Activated naive CD8-positive, alpha-beta T cell treated with anti-CD3 and anti-CD28 coated beads, Interleukin-2, amount 10 ng/mL, durations not matched to agents 7 days and 5 days (primary cell): ENCODE measurements around the gene ZNHIT3. TPM values are rescaled to one million over a fixed set of nuclear protein-coding genes. Genes with fewer than 3 reads are reported as not detected.
A peak's percentile ranks its signal among the peaks of the same experiment; 100 is the strongest.
"Not testable (repeated sequence)": the region's sequence is repeated elsewhere in the genome, so short reads cannot be mapped to it uniquely, and the experiment has no call there.

Experiments
- ATAC-seq: fragments of 150-1000 bp; cut with Tn5 transposase; one replicate; pipeline ENCODE4 v1.10.0; 2021; ENCODE audit warnings: low read depth, moderate library complexity
- POLR2A ChIA-PET: fragments of 350-600 bp; sonication (Branson Sonifier 250); formaldehyde crosslinking; loops from one replicate; lab custom pipeline; 2021; ENCODE audit warnings: antibody characterized with exemption; lab: Charles Lee
- DNase-seq: peaks from one replicate; pipeline ENCODE4 v3.0.0; 2021
- H3K27ac Mint-ChIP-seq: one replicate; pipeline ENCODE4 v1.8.0; 2022; ENCODE audit warnings: mild to moderate bottlenecking, mixed read lengths
- H3K27me3 Mint-ChIP-seq: one replicate; pipeline ENCODE4 v1.8.0; 2022; ENCODE audit warnings: mild to moderate bottlenecking, moderate library complexity, mixed read lengths
- H3K36me3 Mint-ChIP-seq: one replicate; pipeline ENCODE4 v1.8.0; 2021; ENCODE audit warnings: mild to moderate bottlenecking, mixed read lengths
- H3K4me1 Mint-ChIP-seq: one replicate; pipeline ENCODE4 v1.8.0; 2021; ENCODE audit warnings: mixed read lengths
- H3K4me3 Mint-ChIP-seq: one replicate; pipeline ENCODE4 v1.8.0; 2022; ENCODE audit warnings: mild to moderate bottlenecking, moderate library complexity, mixed read lengths
- H3K9me3 Mint-ChIP-seq: one replicate; pipeline ENCODE4 v1.8.0; 2021; ENCODE audit warnings: mixed read lengths
- total RNA-seq, 2 experiments: library from RNA; stranded (reverse); gene quantifications; one replicate each; pipeline ENCODE4 v1.2.3, GENCODE V29; 2021

Gene ZNHIT3
- total RNA-seq, 2 experiments from 2014 or later: 48.4 to 48.8 TPM

DNA sequence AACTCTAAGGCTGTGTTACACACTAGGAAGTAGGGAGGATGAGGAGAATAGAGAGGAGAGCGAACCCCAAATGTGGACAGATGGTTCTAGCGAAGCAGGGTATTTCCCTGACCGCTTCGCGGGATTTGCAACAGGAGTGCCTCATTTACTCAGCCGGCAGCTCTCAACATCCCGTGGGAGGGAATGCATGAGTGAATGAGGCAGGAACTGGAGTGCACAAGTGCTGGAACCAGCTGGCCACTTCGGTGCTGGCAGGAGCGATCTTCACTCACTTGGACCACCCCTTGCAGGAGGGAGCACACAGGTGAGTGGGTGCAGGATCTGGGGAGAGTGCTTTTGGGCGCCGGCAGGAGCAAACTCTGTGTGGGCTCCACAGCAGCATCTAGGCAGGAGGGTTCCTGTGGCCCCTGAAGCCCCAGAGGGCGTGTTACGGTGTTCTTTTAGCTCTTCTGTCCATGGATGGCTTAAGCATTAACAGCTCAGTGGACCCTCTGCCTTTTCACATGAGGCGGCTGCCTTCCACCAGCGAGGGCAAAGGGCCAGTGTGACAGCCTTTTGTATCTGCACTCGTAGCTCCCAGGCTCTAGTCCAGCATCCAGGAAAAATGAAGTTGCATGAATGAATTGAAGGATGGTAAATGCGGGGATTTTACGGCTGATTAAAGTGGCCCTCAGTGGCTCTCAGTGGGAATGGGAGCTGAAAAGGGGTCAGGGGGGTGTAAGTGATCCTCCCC lies 17.4 kb upstream of the ZNHIT3 start:
- no peak for DNase-seq

DNA sequence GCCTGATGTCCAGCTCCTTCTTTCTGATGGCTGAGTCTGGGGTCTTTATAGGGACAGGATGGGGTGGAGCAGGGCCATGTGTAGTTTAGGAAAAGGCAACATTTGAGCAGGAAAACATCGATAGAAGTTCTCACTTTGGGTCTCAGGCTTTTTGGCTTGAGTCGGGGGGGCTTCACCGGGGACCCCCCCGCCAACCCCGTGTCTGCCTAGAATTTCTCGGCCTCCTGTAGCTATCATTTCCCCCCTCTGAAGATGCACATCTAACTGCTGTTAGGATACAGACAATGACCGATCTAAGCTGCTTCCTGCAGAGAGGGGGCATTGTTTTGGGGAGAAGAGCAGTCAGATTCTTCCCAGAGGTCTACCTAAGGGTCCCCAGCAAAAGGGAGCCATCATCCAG lies 16.7 kb upstream of the ZNHIT3 start:
- H3K27me3 Mint-ChIP-seq: peaks cover 41% of the 10 kb centered on the region
- no peaks in the 10 kb centered on the region for H3K9me3 Mint-ChIP-seq
- POLR2A ChIA-PET: no interaction called here
- no peak overlapping the region for H3K4me3 Mint-ChIP-seq
- H3K36me3 Mint-ChIP-seq: no peaks in the 10 kb centered on the region
- no peak for DNase-seq
- no peak overlapping the region for H3K27ac Mint-ChIP-seq
- ATAC-seq: no peak
- H3K4me1 Mint-ChIP-seq: no peaks in the 10 kb centered on the region

More for the DNA sequence above, 17.4 kb upstream of the ZNHIT3 start:
- Mint-ChIP-seq H3K4me3 (no peak overlapping the region), H3K27me3 (peaks cover 38% of the 10 kb centered on the region), H3K9me3 (no peaks in the 10 kb centered on the region), H3K36me3 (no peaks in the 10 kb centered on the region), H3K27ac (no peak overlapping the region), H3K4me1 (no peaks in the 10 kb centered on the region)
- POLR2A ChIA-PET: no interaction called here
- ATAC-seq: no peak

DNA sequence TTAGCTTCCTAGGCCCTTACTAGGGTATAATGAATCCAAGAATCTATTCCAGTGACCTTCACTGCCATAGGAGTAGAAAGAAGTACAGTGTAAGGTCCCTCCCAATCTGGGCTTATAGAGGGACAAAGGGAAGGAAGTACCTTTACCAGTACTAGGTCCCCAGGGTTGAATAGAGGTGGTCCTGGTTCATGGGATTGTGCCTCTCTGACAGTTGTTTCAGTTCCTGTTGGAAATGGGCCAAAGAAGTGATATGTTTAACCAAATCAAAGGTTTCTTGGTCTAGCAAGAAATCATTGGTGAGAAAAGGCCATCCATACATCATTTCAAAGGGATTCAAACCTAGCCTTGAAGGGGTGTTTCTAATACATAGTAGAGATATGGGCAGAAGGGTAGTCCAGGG lies 16.0 kb upstream of the ZNHIT3 start:
- ATAC-seq: no peak
- no peak for DNase-seq
- H3K36me3 Mint-ChIP-seq: no peaks in the 10 kb centered on the region
- H3K4me1 Mint-ChIP-seq: no peaks in the 10 kb centered on the region
- H3K9me3 Mint-ChIP-seq: no peaks in the 10 kb centered on the region
- no peak overlapping the region for H3K4me3 Mint-ChIP-seq
- H3K27me3 Mint-ChIP-seq: peaks cover 38% of the 10 kb centered on the region
- POLR2A ChIA-PET: no interaction called here
- no peak overlapping the region for H3K27ac Mint-ChIP-seq

DNA sequence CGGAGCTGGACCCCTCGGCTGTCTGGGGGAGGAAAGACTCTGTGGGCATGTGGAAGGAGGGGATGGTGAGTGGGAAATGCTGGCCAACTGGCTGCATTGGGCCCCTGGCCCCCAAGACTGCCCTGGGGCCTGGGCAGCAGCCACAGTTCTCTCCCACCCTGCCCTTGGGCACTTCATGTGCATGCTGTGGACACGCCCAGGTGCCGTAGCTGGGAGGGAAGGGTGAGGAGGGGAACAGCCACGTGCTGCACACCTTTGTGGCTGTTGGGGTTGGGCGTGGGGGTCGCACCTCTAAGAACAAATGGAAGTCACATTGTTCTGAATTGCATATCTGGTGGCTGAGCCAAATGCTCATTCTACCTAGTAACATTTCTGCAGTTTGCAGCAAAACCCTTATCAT lies 11.9 kb upstream of the ZNHIT3 start:
- no peak for ATAC-seq
- no peak for DNase-seq

DNA sequence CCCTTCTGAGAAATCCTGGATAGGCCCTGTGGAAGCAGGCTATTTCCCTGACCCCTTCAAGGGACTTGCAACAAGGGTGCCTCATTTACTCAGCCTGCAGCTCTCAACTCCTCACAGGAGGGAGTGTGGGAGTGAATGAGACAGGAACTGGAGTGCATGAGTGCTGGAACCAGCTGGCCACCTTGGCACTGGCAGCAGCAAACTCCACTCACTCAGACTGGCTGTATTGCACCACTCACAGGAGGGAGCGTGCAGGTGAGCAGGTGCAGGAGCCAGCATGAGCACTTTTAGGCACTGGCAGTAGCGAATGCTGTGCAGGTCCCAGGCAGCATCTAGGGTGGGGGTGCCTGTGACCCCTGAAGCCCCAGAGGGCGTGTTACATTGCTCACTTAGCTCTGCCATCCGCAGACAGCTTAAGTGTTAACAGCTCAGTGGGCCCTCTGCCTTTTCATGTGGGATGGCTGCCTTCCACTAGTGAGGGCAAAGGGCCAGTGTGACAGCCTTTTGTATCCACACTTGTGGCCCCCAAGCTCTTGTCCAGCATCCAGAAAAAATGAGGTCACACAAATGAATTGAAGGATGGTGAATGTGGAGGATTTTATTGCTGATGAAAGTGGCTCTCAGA lies 11.0 kb upstream of the ZNHIT3 start:
- Mint-ChIP-seq H3K9me3 (no peaks in the 10 kb centered on the region), H3K27ac (no peak overlapping the region), H3K4me3 (no peak overlapping the region), H3K4me1 (no peaks in the 10 kb centered on the region), H3K36me3 (no peaks in the 10 kb centered on the region), H3K27me3 (peaks cover 37% of the 10 kb centered on the region)
- DNase-seq (no peak), ATAC-seq (no peak)
- POLR2A ChIA-PET: no interaction called here

More for the DNA sequence above, 11.9 kb upstream of the ZNHIT3 start:
- Mint-ChIP-seq H3K9me3 (no peaks in the 10 kb centered on the region), H3K36me3 (no peaks in the 10 kb centered on the region), H3K4me1 (no peaks in the 10 kb centered on the region), H3K27ac (no peak overlapping the region), H3K27me3 (peaks cover 37% of the 10 kb centered on the region), H3K4me3 (no peak overlapping the region)
- POLR2A ChIA-PET: no interaction called here

DNA sequence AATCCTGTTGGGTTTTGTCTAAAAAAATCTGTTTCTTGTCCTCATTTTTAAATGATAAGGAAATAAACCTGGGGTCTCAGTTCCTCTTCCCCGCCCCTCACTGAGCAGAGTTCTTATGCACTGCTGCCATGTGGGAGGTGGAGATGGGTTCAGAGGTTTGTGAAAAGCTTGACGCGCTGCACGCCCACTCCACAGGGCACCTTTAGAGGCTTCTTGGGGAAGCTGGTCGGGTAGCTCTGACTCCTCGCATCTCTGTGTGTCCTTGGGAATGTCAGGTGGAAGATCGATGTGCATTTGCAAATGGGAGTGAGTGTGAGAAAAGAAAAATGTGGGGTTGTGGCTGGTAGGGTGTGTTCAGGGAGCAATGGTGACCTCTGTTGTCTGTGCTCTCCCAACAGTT lies 4.7 kb upstream of the ZNHIT3 start:
- Mint-ChIP-seq H3K27me3 (peaks cover 33% of the 10 kb centered on the region), H3K4me3 (no peak overlapping the region), H3K36me3 (peaks cover 2% of the 10 kb centered on the region), H3K4me1 (peaks cover 14% of the 10 kb centered on the region), H3K9me3 (no peaks in the 10 kb centered on the region), H3K27ac (no peak overlapping the region)
- no peak for ATAC-seq
- POLR2A ChIA-PET: no interaction called here
- no peak for DNase-seq

DNA sequence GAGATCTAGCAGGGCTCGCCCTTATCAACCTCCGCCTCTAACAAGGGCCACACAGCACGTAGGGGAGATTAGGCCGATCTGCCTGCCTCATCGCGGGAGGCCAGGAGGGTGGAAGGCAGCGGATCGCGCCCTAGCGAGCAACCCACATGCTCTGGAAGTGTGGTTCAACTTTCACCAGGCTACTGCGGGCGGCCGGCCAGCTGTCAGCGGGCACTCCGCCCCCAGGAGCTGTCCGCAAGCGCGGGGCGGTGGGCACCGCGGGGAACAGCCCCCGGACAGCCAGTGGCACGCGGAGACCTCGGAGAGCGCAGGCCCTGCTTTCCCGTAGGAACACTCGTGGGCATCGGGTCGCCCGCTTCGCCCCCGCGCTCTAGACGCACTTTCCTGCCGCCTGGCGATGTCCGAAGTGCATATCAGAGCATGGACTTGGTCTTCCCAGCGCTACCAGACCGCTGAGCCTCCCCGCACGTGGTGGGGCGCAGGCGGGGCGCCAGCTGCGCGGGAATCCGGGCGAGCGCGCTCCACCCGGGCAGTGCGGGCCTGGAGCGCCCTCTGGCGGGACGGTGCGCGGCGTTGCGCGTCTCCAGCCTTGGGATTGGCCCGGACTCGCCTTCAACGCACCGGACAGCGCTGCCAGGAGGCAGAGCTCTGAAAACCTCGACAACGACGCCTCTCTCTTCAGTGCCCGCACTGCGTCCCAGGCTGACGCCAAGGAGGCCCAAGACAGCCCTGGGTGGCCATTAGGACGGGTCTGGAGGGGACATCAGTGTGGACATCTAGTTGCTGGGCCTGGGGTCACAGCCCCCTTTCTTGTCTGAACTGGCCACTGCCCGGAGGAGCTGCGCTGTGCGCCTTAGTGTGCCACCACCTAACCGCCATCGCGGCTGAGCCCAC lies 3.6 kb upstream of the ZNHIT3 start:
- H3K27me3 Mint-ChIP-seq: peaks cover 31% of the 10 kb centered on the region
- POLR2A ChIA-PET: no interaction called here
- H3K27ac Mint-ChIP-seq: no peak overlapping the region
- H3K9me3 Mint-ChIP-seq: no peaks in the 10 kb centered on the region
- H3K4me3 Mint-ChIP-seq: peak overlapping the region; percentile 46
- DNase-seq: peak; percentile 94
- H3K4me1 Mint-ChIP-seq: peaks cover 14% of the 10 kb centered on the region
- peaks cover 2% of the 10 kb centered on the region for H3K36me3 Mint-ChIP-seq
- peak; percentile 58 for ATAC-seq

DNA sequence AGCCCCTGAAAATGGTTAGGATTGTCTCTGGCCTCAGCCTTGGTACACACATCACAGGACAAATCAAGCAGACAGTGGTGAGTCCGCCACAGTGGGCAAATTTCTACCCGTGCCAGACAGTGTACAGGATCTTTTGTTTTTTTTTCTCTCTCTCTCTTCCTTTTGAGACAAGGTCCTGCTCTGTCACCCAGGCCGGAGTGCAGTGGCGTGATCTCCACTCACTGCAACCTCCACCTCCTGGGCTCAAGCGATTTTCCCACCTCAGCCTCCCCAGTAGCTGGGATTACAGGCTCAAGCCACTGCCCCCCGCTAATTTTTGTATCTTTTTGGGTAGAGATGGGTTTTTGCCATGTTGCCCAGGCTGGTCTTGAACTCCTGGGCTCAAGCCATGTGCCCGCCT lies 2.5 kb upstream of the ZNHIT3 start:
- DNase-seq, POLR2A ChIA-PET, H3K4me3 Mint-ChIP-seq, H3K27ac Mint-ChIP-seq, H3K9me3 Mint-ChIP-seq, ATAC-seq, H3K36me3 Mint-ChIP-seq: not testable (repeated sequence)
- H3K4me1 Mint-ChIP-seq: peaks cover 17% of the 10 kb centered on the region
- peaks cover 21% of the 10 kb centered on the region for H3K27me3 Mint-ChIP-seq

DNA sequence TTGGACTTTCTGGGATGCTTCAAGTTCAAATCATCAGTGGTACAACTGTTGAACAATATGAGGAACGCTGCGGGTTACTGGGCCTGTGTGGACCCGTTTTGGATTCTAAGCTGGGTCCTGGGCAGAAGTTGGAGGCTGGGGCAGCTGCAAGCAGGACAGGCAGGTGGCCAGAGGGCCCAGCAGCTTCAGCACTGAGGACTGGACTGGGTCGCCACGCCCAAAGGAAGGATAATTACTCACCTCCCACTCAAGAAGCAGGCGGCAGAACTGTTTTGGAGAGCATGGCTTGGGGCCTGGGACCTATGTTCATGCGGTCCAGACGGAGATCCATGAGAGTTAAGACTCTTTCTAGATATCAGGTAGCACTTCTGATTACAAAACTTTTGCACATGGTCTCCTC lies 1.5 kb upstream of the ZNHIT3 start:
- Mint-ChIP-seq H3K9me3 (no peaks in the 10 kb centered on the region), H3K27me3 (peaks cover 17% of the 10 kb centered on the region), H3K4me3 (peak overlapping the region; percentile 44), H3K27ac (peak overlapping the region; percentile 56), H3K4me1 (peaks cover 22% of the 10 kb centered on the region), H3K36me3 (peaks cover 10% of the 10 kb centered on the region)
- ATAC-seq (no peak), DNase-seq (no peak)
- POLR2A ChIA-PET: interaction anchor here (1.2 kb wide), 1 partner anchor 10 kb away, joined by 4 read pairs; no protein-coding TSS in a partner anchor

DNA sequence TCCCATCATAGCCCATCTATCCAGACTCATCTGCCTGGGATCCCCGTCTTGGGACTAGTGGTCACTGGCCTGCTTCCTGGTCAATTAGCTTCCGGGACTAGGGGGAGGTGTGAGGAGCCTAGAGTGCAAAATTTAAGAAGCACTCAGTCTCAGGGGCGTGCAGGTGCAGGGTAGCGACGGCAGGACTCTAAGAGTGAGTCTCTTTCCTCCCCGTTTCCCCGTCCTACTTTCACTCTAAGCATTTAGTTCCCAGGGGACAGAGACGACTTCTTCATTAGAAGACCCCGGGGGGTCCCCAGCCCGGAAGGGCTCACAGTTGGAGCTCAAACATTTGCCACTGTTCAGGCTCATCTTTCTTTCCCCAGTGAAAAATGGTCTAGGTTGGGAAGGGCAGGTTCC lies 677 bp upstream of the ZNHIT3 start:
- H3K27ac Mint-ChIP-seq: peak overlapping the region; percentile 93
- no peak for DNase-seq
- H3K4me3 Mint-ChIP-seq: peak overlapping the region; percentile 91
- peaks cover 26% of the 10 kb centered on the region for H3K4me1 Mint-ChIP-seq
- POLR2A ChIA-PET: interaction anchor here (1.2 to 1.8 kb wide), 3 partner anchors 9 to 116 kb away, joined by 4 to 12 read pairs (median 4); partner anchors contain the start of genes GGNBP2 and MRM1
- peaks cover 14% of the 10 kb centered on the region for H3K27me3 Mint-ChIP-seq
- H3K36me3 Mint-ChIP-seq: peaks cover 14% of the 10 kb centered on the region
- ATAC-seq: no peak
- no peaks in the 10 kb centered on the region for H3K9me3 Mint-ChIP-seq

DNA sequence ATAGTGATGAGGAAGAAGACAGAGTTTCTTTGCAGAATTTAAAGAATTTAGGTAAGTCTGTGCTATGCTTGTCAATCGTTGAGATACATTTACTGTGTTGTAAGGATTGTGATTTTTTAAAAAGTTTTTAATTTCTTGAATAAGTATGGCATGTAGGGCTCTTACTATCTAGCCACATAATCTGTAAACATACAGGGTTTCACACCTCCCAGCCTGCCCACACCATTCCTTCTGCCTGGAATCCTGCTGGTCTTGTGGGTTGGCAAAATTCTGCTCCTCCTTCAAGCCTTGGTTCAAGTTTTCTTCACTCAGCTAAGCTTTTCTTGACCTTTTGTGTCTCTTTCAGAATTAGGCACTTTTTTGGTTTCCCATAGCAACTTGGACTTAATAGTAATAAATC lies 7.5 kb downstream of the ZNHIT3 start:
- no peak overlapping the region for H3K4me3 Mint-ChIP-seq
- no peaks in the 10 kb centered on the region for H3K9me3 Mint-ChIP-seq
- H3K27ac Mint-ChIP-seq: no peak overlapping the region
- no peaks in the 10 kb centered on the region for H3K27me3 Mint-ChIP-seq
- POLR2A ChIA-PET: no interaction called here
- H3K36me3 Mint-ChIP-seq: peaks cover 24% of the 10 kb centered on the region
- H3K4me1 Mint-ChIP-seq: peaks cover 12% of the 10 kb centered on the region
- DNase-seq: no peak
- ATAC-seq: no peak

DNA sequence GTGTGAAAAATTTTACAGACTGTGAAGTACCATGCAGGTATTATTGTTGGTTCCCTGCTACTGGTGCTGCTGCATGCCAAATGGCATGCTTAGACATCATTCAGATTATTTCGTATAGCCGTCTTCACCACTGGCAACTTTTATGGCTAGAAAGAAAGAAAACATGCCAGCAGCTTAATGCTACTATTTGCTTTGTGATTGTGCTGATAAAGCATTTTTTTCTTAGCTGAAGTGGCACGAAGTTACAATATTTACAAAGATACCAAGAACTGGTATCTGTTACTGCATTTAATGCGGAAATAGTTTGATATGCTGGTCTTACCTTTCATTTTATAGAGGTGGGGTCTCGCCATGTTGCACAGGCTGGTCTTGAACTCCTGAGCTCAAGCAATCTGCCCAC lies 8.2 kb downstream of the ZNHIT3 start:
- ATAC-seq (no peak), DNase-seq (no peak)
- no peak overlapping the region for H3K4me3 Mint-ChIP-seq
- H3K36me3 Mint-ChIP-seq: peaks cover 20% of the 10 kb centered on the region
- POLR2A ChIA-PET: interaction anchor here (0.7 to 1.2 kb wide), 2 partner anchors 8 to 9 kb away, joined by 3 to 4 read pairs; partner anchors contain the start of gene ZNHIT3
- H3K27me3 Mint-ChIP-seq: no peaks in the 10 kb centered on the region
- peaks cover 8% of the 10 kb centered on the region for H3K4me1 Mint-ChIP-seq
- peak overlapping the region; percentile 13 for H3K27ac Mint-ChIP-seq
- no peaks in the 10 kb centered on the region for H3K9me3 Mint-ChIP-seq

DNA sequence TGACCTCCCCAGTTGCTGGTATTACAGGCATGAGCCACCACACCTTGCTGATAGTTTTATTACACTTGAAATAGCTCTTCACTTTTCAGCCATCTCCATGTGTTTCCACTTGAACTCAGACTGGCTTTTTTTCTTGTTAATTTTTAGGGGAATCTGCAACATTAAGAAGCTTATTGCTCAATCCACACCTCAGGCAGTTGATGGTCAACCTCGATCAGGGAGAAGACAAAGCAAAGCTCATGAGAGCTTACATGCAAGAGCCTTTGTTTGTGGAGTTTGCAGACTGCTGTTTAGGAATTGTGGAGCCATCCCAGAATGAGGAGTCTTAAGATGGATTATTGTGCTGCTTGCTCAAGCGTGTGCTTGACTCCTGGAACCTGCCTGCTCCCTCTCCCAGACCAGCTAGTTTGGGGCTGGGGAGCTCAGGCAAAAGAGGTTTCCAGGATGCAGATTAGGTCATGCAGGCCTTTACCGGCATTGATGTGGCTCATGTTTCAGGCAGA lies 8.6 kb downstream of the ZNHIT3 start:
- POLR2A ChIA-PET: interaction anchor here (0.7 to 1.2 kb wide), 2 partner anchors 9 to 10 kb away, joined by 3 to 4 read pairs; partner anchors contain the start of gene ZNHIT3
- Mint-ChIP-seq H3K27me3 (no peaks in the 10 kb centered on the region), H3K27ac (peak overlapping the region; percentile 13), H3K36me3 (peaks cover 17% of the 10 kb centered on the region), H3K4me3 (no peak overlapping the region), H3K4me1 (peaks cover 5% of the 10 kb centered on the region), H3K9me3 (no peaks in the 10 kb centered on the region)
- ATAC-seq (no peak), DNase-seq (no peak)
